Neural progenitor cell (in vitro differentiated cells): ENCODE data around the gene PHACTR1.

Experiments
- EZH2 ChIP-seq: fragments of 200-600 bp; sonication (generic); IDR thresholded peaks from 2 replicates; pipeline ENCODE4 v1.6.1; 2017; ENCODE audit warnings: antibody characterized with exemption, mild to moderate bottlenecking, moderate library complexity
- EZH2phosphoT487 ChIP-seq: fragments of 200-600 bp; sonication (generic); IDR thresholded peaks from 2 replicates; pipeline ENCODE4 v1.6.1; 2017; ENCODE audit warnings: antibody characterized with exemption
- TF ChIP-seq, protein P1 (sequence below): fragments of 200-600 bp; sonication (generic); IDR thresholded peaks from 2 replicates; pipeline ENCODE4 v1.5.1; 2017; ENCODE audit warnings: antibody characterized with exemption, mild to moderate bottlenecking

- TF ChIP-seq, protein P1, sequence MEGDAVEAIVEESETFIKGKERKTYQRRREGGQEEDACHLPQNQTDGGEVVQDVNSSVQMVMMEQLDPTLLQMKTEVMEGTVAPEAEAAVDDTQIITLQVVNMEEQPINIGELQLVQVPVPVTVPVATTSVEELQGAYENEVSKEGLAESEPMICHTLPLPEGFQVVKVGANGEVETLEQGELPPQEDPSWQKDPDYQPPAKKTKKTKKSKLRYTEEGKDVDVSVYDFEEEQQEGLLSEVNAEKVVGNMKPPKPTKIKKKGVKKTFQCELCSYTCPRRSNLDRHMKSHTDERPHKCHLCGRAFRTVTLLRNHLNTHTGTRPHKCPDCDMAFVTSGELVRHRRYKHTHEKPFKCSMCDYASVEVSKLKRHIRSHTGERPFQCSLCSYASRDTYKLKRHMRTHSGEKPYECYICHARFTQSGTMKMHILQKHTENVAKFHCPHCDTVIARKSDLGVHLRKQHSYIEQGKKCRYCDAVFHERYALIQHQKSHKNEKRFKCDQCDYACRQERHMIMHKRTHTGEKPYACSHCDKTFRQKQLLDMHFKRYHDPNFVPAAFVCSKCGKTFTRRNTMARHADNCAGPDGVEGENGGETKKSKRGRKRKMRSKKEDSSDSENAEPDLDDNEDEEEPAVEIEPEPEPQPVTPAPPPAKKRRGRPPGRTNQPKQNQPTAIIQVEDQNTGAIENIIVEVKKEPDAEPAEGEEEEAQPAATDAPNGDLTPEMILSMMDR: no peak
- no peak for TF ChIP-seq EZH2
- TF ChIP-seq EZH2phosphoT487: no peak
Measured at GRCh38 chr6:13308332-13308731, 591.8 kb downstream of the PHACTR1 start.
